HCT116 (cell line): ENCODE results near the gene COL20A1. TPM values are rescaled to one million over a fixed set of nuclear protein-coding genes. Genes with fewer than 3 reads are reported as not detected.

ENCODE experiments used
- ATAC-seq: fragments of 200-7000 bp; cut with Tn5 transposase; 2 replicates; pipeline ENCODE4 v1.9.1; 2020; ENCODE audit warnings: mild to moderate bottlenecking, moderate library complexity
- BruUV-seq: library from RNA; stranded (reverse); fragments of 400-500 nt; replicated peaks from 2 replicates; lab custom pipeline; 2021; lab: Mats Ljungman, UMichigan
- CTCF ChIA-PET: fragments of 300-600 bp; sonication (Branson Sonifier 250); formaldehyde crosslinking; loops from one replicate; lab custom pipeline; 2021; ENCODE audit warnings: antibody characterized with exemption; lab: Charles Lee
- POLR2A ChIA-PET: fragments of 300-600, 350-600 bp; sonication (Branson Sonifier 250); formaldehyde crosslinking; loops from one replicate; lab custom pipeline; 2021; ENCODE audit warnings: antibody characterized with exemption; lab: Charles Lee
- RAD21 ChIA-PET, 2 experiments: fragments of 300-600 bp; sonication (Branson Sonifier 250); formaldehyde crosslinking; loops; one replicate each; lab custom pipeline; 2023; ENCODE audit warnings: low total read pairs in 2 of 2; ENCODE audit not compliant: uncharacterized antibody in 2 of 2, unreplicated experiment in 2 of 2, low non-redundant PET in 1 of 2; lab: Charles Lee
- DNase-seq: peaks from one replicate; pipeline ENCODE4 v3.0.0-alpha.2; 2010; ENCODE audit warnings: low read depth, low spot score
- H2AFZ ChIP-seq: fragments of 200-600 bp; shearing (Covaris generic), sonication (generic); 2 replicates; pipeline ENCODE4 v1.6.1; 2017; ENCODE audit warnings: low read depth, mixed run types, mixed read lengths, antibody characterized with exemption, low read length; ENCODE audit not compliant: poor library complexity, severe bottlenecking
- H3K27ac ChIP-seq: 2 replicates; pipeline ENCODE4 v1.5.1; 2012; ENCODE audit warnings: low read depth, low read length
- H3K27me3 ChIP-seq: fragments of 200-600 bp; sonication (generic); 2 replicates; pipeline ENCODE4 v1.6.1; 2016; ENCODE audit warnings: mixed run types, low read length, mixed read lengths; ENCODE audit not compliant: insufficient read depth
- H3K36me3 ChIP-seq, 2 experiments: fragments of 200-500 bp in 1 of 2; fragments of 200-600 bp in 1 of 2; sonication (Bioruptor generic) in 1 of 2; sonication (generic) in 1 of 2; 2 replicates each; pipeline versions ENCODE4 v1.5.1 to v1.6.1; 2014 to 2016; ENCODE audit warnings: low read length in 2 of 2, inconsistent platforms in 1 of 2, mixed read lengths in 1 of 2, mixed run types in 1 of 2; ENCODE audit not compliant: insufficient read depth in 2 of 2, control insufficient read depth in 1 of 2
- H3K4me1 ChIP-seq, 2 experiments: fragments of 200-600 bp in 1 of 2; sonication (generic) in 1 of 2; 2 replicates each; pipeline versions ENCODE4 v1.5.1 to v1.6.1; 2012 to 2017; ENCODE audit warnings: low read length in 2 of 2, inconsistent platforms in 1 of 2, mild to moderate bottlenecking in 1 of 2, mixed read lengths in 1 of 2, mixed run types in 1 of 2, moderate library complexity in 1 of 2; ENCODE audit not compliant: insufficient read depth in 2 of 2, control insufficient read depth in 1 of 2
- H3K4me2 ChIP-seq: fragments of 200-600 bp; sonication (generic); 2 replicates; pipeline ENCODE4 v1.6.1; 2017; ENCODE audit warnings: mixed run types, low read length, mixed read lengths
- H3K4me3 ChIP-seq, 2 experiments: fragments of 200-600 bp in 1 of 2; sonication (generic) in 1 of 2; replicated peaks in 1 of 2; 2 replicates each; pipeline ENCODE4 v1.5.1; 2011 to 2016; ENCODE audit warnings: low read length in 2 of 2, control low read depth in 1 of 2, low read depth in 1 of 2, mild to moderate bottlenecking in 1 of 2, mixed read lengths in 1 of 2, mixed run types in 1 of 2
- H3K79me2 ChIP-seq: fragments of 200-600 bp; sonication (generic); 2 replicates; pipeline ENCODE4 v1.6.1; 2017; ENCODE audit warnings: mild to moderate bottlenecking, mixed run types, low read length, moderate library complexity, mixed read lengths; ENCODE audit not compliant: insufficient read depth
- H3K9ac ChIP-seq: fragments of 200-600 bp; sonication (generic); 2 replicates; pipeline ENCODE4 v1.6.1; 2016; ENCODE audit warnings: low read length, mixed read lengths
- H3K9me2 ChIP-seq: fragments of 200-600 bp; sonication (generic), shearing (Covaris generic); 2 replicates; pipeline ENCODE4 v1.6.1; 2017; ENCODE audit warnings: mixed run types, mild to moderate bottlenecking, moderate library complexity; ENCODE audit not compliant: insufficient read depth
- H3K9me3 ChIP-seq, 2 experiments: fragments of 200-500 bp in 1 of 2; fragments of 200-600 bp in 1 of 2; sonication (Bioruptor generic) in 1 of 2; sonication (generic) in 1 of 2; 2 replicates each; pipeline ENCODE4 v1.6.1; 2014 to 2017; ENCODE audit warnings: low read length in 2 of 2, mixed read lengths in 2 of 2, inconsistent platforms in 1 of 2, low read depth in 1 of 2, mild to moderate bottlenecking in 1 of 2, mixed run types in 1 of 2, moderate library complexity in 1 of 2; ENCODE audit not compliant: control insufficient read depth in 1 of 2, insufficient read depth in 1 of 2
- H4K20me1 ChIP-seq: fragments of 200-600 bp; sonication (generic), shearing (Covaris generic); 2 replicates; pipeline ENCODE4 v1.6.1; 2017; ENCODE audit warnings: mixed run types, mild to moderate bottlenecking, moderate library complexity; ENCODE audit not compliant: insufficient read depth
- ATF3 ChIP-seq: IDR thresholded peaks from 2 replicates; pipeline ENCODE4 v1.6.1; 2012
- CBX3 ChIP-seq: IDR thresholded peaks from 2 replicates; pipeline ENCODE4 v1.6.1; 2012; ENCODE audit warnings: low read depth
- CEBPB ChIP-seq: IDR thresholded peaks from 2 replicates; pipeline ENCODE4 v1.6.1; 2012; ENCODE audit warnings: low read depth
- CTCF ChIP-seq, 3 experiments: fragments of 200-600 bp in 1 of 3; sonication (generic) in 1 of 3; IDR thresholded peaks in 2 of 3; conservative IDR thresholded peaks in 1 of 3; 2 replicates each; pipeline ENCODE4 v1.5.1; 2012 to 2017; ENCODE audit warnings: low read depth in 2 of 3, low read length in 2 of 3, antibody characterized with exemption in 1 of 3, borderline replicate concordance in 1 of 3, control low read depth in 1 of 3, mild to moderate bottlenecking in 1 of 3, mixed read lengths in 1 of 3, mixed run types in 1 of 3, moderate library complexity in 1 of 3; ENCODE audit not compliant: insufficient read depth in 1 of 3
- EGR1 ChIP-seq: IDR thresholded peaks from 2 replicates; pipeline ENCODE4 v1.6.1; 2012; ENCODE audit warnings: low read depth
- ELF1 ChIP-seq: IDR thresholded peaks from 2 replicates; pipeline ENCODE4 v1.6.1; 2012; ENCODE audit warnings: low read depth, borderline replicate concordance
- EZH2 ChIP-seq: fragments of 200-600 bp; sonication (generic); IDR thresholded peaks from 2 replicates; pipeline ENCODE4 v1.6.1; 2017; ENCODE audit warnings: antibody characterized with exemption, mixed run types
- FOSL1 ChIP-seq: IDR thresholded peaks from 2 replicates; pipeline ENCODE4 v1.6.1; 2012; ENCODE audit warnings: low read depth
- SIN3A ChIP-seq: IDR thresholded peaks from 2 replicates; pipeline ENCODE4 v1.6.1; 2012; ENCODE audit warnings: low read depth
- SP1 ChIP-seq: IDR thresholded peaks from 2 replicates; pipeline ENCODE4 v1.6.1; 2012; ENCODE audit warnings: low read depth
- SRF ChIP-seq: IDR thresholded peaks from 2 replicates; pipeline ENCODE4 v1.6.1; 2012; ENCODE audit warnings: low read depth
- TCF7L2 ChIP-seq: IDR thresholded peaks from 2 replicates; pipeline ENCODE4 v1.7.0; 2011; ENCODE audit warnings: borderline replicate concordance, inconsistent platforms; ENCODE audit not compliant: insufficient read depth, insufficient read length; ENCODE audit errors: extremely low read depth
- YY1 ChIP-seq: IDR thresholded peaks from 2 replicates; pipeline ENCODE4 v1.6.1; 2011; ENCODE audit warnings: low read length, low read depth, moderate library complexity, mild to moderate bottlenecking; ENCODE audit not compliant: insufficient replicate concordance; ENCODE audit errors: extremely low read depth
- ZFX ChIP-seq: fragments of 450-650 bp; IDR thresholded peaks from 2 replicates; pipeline ENCODE4 v1.6.1; 2017
- ZNF274 ChIP-seq: fragments of 200-500 bp; sonication (Bioruptor generic); IDR thresholded peaks from 2 replicates; pipeline ENCODE4 v1.6.1; 2014; ENCODE audit warnings: mild to moderate bottlenecking, low read depth, low read length, inconsistent platforms
- intact Hi-C: fragments of 100-400 bp; cut with micrococcal nuclease; formaldehyde crosslinking; loops from 2 replicates; pipeline ENCODE4 v1.10.0; 2022
- total RNA-seq: library from RNA; stranded (reverse); gene quantifications from one replicate; pipeline ENCODE4 v1.2.1, GENCODE V29; 2021; ENCODE audit not compliant: unreplicated experiment
- TF ChIP-seq, protein P1 (sequence below): IDR thresholded peaks from 2 replicates; pipeline ENCODE4 v1.6.1; 2011; ENCODE audit warnings: mild to moderate bottlenecking, low read length, moderate library complexity; ENCODE audit not compliant: insufficient replicate concordance; ENCODE audit errors: extremely low read depth
- TF ChIP-seq, protein P2 (sequence below): IDR thresholded peaks from 2 replicates; pipeline ENCODE4 v1.6.1; 2012; ENCODE audit warnings: low read depth

The COL20A1 gene
- total RNA-seq, 1 experiment from 2014 or later, result 0.34 TPM

DNA sequence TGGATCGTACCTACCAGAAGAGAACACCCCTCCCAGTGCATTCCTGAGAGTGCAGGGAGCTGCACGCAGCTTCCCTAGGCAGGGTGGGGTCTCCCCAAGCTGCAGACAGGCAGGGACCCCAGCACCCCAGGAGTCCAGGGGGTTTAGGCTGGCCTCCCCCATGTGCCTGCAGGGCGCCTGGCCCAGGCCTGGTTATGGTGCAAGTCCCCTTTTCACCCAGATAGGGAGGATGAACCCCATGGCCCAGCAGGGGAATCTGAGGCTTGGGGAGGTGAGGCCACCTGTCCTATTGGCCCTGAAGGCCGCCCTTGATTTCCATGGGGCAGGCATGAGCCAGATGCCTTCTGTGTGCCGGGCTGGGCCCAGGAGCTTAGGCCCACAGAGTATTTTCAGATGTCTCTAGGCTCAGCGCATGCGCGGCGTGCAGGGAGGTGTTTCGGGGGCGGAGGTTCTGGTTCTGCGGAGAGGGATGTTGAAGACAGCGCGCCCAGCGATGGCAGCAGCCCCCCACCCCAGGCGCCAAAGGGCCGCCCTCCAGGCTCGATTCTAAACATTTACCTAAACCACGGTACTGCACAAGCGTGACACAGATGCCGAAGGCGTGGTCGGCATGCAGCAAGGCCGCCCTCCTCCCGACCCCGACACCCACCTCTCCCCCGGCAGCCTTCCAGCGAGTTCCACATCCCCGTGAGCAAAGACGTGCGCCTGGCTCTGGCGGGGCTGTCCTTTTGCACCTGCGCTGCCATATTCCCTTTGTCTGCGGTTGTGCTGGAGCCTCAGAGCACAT lies 29.4 kb downstream of the COL20A1 start:
- ChIA-PET CTCF (no interaction called here), RAD21 (no interaction called here), POLR2A (no interaction called here)
- no peaks in the 10 kb centered on the region for H4K20me1 ChIP-seq
- BruUV-seq, result no TSS peak
- H3K4me1 ChIP-seq, result peaks cover 0 to 8% of the 10 kb centered on the region in 2 experiments; a peak in 2 of 4 replicates
- no peaks in the 10 kb centered on the region for H3K36me3 ChIP-seq
- no peaks in the 10 kb centered on the region for H3K79me2 ChIP-seq
- H3K4me3 ChIP-seq, result no peak overlapping the region
- no peaks in the 10 kb centered on the region for H3K27me3 ChIP-seq
- no peaks in the 10 kb centered on the region for H3K9me2 ChIP-seq
- no peak overlapping the region for H3K9ac ChIP-seq
- TF ChIP-seq, protein P1, sequence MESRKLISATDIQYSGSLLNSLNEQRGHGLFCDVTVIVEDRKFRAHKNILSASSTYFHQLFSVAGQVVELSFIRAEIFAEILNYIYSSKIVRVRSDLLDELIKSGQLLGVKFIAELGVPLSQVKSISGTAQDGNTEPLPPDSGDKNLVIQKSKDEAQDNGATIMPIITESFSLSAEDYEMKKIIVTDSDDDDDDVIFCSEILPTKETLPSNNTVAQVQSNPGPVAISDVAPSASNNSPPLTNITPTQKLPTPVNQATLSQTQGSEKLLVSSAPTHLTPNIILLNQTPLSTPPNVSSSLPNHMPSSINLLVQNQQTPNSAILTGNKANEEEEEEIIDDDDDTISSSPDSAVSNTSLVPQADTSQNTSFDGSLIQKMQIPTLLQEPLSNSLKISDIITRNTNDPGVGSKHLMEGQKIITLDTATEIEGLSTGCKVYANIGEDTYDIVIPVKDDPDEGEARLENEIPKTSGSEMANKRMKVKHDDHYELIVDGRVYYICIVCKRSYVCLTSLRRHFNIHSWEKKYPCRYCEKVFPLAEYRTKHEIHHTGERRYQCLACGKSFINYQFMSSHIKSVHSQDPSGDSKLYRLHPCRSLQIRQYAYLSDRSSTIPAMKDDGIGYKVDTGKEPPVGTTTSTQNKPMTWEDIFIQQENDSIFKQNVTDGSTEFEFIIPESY, result no peak
- TF ChIP-seq CBX3 (no peak), ATF3 (no peak), YY1 (no peak), CEBPB (no peak), SP1 (no peak), ELF1 (no peak), ZNF274 (no peak), EGR1 (no peak), SIN3A (no peak), FOSL1 (no peak), TCF7L2 (no peak), ZFX (no peak), CTCF (IDR thresholded peaks at IDR 0.05 in 2 of 3, conservative IDR thresholded peaks at IDR 0.05 in 1 of 3; ENCODE audit: borderline replicate concordance in 1 of 3, insufficient read depth in 1 of 3, low read depth in 2 of 3, low read length in 2 of 3) (no peak), EZH2 (no peak), SRF (no peak)
- TF ChIP-seq, protein P2, sequence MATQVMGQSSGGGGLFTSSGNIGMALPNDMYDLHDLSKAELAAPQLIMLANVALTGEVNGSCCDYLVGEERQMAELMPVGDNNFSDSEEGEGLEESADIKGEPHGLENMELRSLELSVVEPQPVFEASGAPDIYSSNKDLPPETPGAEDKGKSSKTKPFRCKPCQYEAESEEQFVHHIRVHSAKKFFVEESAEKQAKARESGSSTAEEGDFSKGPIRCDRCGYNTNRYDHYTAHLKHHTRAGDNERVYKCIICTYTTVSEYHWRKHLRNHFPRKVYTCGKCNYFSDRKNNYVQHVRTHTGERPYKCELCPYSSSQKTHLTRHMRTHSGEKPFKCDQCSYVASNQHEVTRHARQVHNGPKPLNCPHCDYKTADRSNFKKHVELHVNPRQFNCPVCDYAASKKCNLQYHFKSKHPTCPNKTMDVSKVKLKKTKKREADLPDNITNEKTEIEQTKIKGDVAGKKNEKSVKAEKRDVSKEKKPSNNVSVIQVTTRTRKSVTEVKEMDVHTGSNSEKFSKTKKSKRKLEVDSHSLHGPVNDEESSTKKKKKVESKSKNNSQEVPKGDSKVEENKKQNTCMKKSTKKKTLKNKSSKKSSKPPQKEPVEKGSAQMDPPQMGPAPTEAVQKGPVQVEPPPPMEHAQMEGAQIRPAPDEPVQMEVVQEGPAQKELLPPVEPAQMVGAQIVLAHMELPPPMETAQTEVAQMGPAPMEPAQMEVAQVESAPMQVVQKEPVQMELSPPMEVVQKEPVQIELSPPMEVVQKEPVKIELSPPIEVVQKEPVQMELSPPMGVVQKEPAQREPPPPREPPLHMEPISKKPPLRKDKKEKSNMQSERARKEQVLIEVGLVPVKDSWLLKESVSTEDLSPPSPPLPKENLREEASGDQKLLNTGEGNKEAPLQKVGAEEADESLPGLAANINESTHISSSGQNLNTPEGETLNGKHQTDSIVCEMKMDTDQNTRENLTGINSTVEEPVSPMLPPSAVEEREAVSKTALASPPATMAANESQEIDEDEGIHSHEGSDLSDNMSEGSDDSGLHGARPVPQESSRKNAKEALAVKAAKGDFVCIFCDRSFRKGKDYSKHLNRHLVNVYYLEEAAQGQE, result no peak
- no peak overlapping the region for H2AFZ ChIP-seq
- no peak for ATAC-seq
- intact Hi-C loops, result no loop called here
- H3K9me3 ChIP-seq, result no peaks in the 10 kb centered on the region
- H3K4me2 ChIP-seq, result no peak overlapping the region
- DNase-seq, result no peak
- H3K27ac ChIP-seq, result no peak overlapping the region
